ENCODE results near the gene LIN54. TPM values are rescaled to one million over a fixed set of nuclear protein-coding genes. Genes with fewer than 3 reads are reported as not detected.
"Not testable (repeated sequence)": the region's sequence is repeated elsewhere in the genome, so short reads cannot be mapped to it uniquely, and the experiment has no call there.

The LIN54 gene
- total RNA-seq, 2 experiments from 2014 or later: 17.0 to 17.1 TPM

DNA sequence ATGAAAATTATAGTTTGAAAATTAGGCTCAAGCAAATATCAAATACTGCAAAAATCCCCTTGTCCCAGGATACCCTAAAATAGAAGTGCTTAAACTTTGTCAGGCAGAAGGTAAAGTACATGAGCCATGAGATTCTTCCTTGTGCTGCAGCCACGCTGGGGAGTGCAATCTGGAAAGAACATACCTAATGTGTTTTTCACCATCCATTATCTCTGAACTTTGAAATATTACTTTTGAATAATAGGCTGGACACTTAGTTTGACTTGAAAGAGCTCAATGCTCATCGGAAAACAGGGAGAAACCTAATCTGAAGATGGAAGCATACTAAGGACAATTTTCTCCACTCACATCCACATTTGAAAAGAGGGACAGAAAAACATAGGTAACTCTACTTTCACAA, 91.2 kb downstream of the LIN54 start:
- no peak overlapping the region for H3K27ac Mint-ChIP-seq
- CTCF ChIA-PET: no interaction called here
- no peaks in the 10 kb centered on the region for H3K27me3 Mint-ChIP-seq (ENCODE audit: low read depth)
- H3K36me3 Mint-ChIP-seq (ENCODE audit: low read depth): no peaks in the 10 kb centered on the region
- no peaks in the 10 kb centered on the region for H3K4me1 Mint-ChIP-seq (ENCODE audit: low read depth)
- no peak overlapping the region for H3K4me3 Mint-ChIP-seq
- H3K9me3 Mint-ChIP-seq: no peaks in the 10 kb centered on the region
- no peak for DNase-seq
- intact Hi-C loops (cut with micrococcal nuclease): no loop called here

DNA sequence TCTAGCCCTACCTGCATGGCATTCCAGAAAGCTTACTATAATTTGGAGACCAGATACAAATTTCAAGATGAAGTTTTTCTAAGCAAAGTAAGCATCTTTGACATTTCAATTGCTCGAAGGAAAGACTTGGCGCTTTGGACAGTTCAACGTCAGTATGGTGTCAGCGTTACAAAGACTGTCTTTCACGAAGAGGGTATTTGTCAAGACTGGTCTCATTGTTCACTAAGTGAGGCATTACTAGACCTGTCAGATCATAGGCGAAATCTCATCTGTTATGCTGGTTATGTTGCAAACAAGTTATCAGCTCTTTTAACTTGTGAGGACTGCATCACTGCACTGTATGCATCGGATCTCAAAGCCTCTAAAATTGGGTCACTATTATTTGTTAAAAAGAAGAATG, 92.5 kb downstream of the LIN54 start:
- Mint-ChIP-seq H3K27me3 (ENCODE audit: low read depth) (no peaks in the 10 kb centered on the region), H3K9me3 (no peaks in the 10 kb centered on the region), H3K4me3 (no peak overlapping the region), H3K36me3 (ENCODE audit: low read depth) (no peaks in the 10 kb centered on the region), H3K27ac (no peak overlapping the region), H3K4me1 (ENCODE audit: low read depth) (no peaks in the 10 kb centered on the region)
- DNase-seq: no peak
- intact Hi-C loops (cut with micrococcal nuclease): no loop called here
- CTCF ChIA-PET: no interaction called here

DNA sequence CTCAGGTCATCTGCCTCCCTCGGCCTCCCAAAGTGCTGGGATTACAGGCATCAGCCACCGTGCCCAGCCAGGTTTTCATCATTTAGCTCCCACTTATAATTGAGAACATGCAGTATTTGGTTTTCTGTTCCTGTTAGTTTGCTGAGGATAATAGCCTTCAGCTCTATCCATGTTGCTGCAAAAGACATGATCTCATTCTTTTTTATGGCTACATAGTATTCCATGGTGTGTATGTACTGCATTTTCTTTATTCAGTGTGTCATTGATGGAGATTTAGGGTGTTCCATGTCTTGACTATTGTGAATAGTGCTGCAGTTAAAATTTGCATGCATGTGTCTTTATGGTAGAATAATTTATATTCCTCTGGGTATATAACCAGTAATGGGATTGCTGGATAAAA, 96.7 kb downstream of the LIN54 start:
- H3K27ac Mint-ChIP-seq; intact Hi-C loops (cut with micrococcal nuclease); H3K9me3 Mint-ChIP-seq; DNase-seq; H3K36me3 Mint-ChIP-seq (ENCODE audit: low read depth); H3K4me3 Mint-ChIP-seq; H3K4me1 Mint-ChIP-seq (ENCODE audit: low read depth); H3K27me3 Mint-ChIP-seq (ENCODE audit: low read depth): not testable (repeated sequence)
- CTCF ChIA-PET: interaction anchor here (1.0 to 1.2 kb wide), 2 partner anchors 9 to 10 kb away, joined by 3 to 4 read pairs; no protein-coding TSS in a partner anchor

DNA sequence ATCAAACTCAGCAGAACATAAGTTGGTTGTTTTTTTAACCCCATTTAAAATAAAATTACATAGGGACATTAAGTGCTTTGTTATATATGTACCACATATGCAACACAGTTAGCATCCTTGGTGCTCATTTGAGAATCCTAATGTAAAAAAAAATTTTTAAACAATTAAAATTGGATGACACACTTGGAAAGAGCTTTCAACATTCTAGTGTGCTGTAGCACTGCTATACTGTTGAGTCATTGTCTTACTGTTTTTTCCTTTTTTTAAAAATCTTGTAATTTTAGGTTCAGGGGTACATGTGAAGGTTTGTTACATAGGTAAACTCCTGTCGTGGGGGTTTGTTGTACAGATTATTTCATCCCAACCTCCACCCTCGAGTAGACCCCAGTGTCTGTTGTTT, 97.3 kb downstream of the LIN54 start:
- no peak for DNase-seq
- H3K4me1 Mint-ChIP-seq (ENCODE audit: low read depth): no peaks in the 10 kb centered on the region
- intact Hi-C loops (cut with micrococcal nuclease): no loop called here
- no peaks in the 10 kb centered on the region for H3K27me3 Mint-ChIP-seq (ENCODE audit: low read depth)
- H3K36me3 Mint-ChIP-seq (ENCODE audit: low read depth): peaks cover 1% of the 10 kb centered on the region
- CTCF ChIA-PET: interaction anchor here (1.0 kb wide), 1 partner anchor 11 kb away, joined by 4 read pairs; no protein-coding TSS in a partner anchor
- no peak overlapping the region for H3K27ac Mint-ChIP-seq
- no peaks in the 10 kb centered on the region for H3K9me3 Mint-ChIP-seq
- H3K4me3 Mint-ChIP-seq: no peak overlapping the region

DNA sequence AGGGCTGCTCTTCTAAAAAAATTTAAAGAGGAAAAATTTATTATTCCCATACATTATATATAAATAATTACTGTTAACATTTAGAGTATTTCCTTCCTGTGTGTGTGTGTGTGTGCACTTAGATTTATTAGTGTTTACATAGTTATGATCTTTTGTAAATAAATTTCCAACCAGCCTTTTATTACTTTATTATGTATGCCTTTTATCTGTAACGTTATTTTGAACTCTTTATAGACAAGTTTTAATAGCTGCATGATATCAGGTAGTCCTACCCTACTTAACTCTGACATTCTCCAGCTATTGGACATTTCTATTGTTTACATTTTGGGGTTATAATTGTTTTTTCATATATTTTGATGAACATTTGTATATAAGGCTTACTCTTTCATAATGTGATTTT, 101.3 kb downstream of the LIN54 start:
- Mint-ChIP-seq H3K27ac (no peak overlapping the region), H3K27me3 (ENCODE audit: low read depth) (no peaks in the 10 kb centered on the region), H3K36me3 (ENCODE audit: low read depth) (peaks cover 3% of the 10 kb centered on the region), H3K4me1 (ENCODE audit: low read depth) (peaks cover 16% of the 10 kb centered on the region), H3K4me3 (no peak overlapping the region), H3K9me3 (no peaks in the 10 kb centered on the region)
- DNase-seq: no peak
- intact Hi-C loops (cut with micrococcal nuclease): loop anchor here (10.0 kb wide), 2 partner anchors 1415 to 1675 kb away; partner anchors contain the start of gene CDS1
- CTCF ChIA-PET: interaction anchor here (0.5 kb wide), 1 partner anchor 57 kb away, joined by 3 read pairs; no protein-coding TSS in a partner anchor

DNA sequence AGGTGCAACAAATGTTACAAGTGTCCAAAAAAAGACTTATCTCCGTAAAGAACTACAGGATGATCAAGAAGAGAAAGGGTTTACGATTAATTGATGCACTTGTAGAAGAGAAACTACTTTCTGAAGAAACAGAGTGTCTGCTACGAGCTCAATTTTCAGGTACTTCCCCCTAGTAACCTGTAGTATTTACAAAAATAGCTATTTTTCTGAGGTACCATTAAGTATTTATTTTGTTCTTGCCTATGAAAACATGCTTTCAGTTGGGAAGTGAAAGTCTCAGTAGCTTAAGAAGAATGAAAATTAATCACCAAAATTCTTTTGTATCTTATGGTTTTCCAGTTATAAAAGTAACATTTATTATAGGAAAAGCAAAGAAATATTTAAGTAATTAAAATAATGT, 104.2 kb downstream of the LIN54 start:
- H3K27me3 Mint-ChIP-seq (ENCODE audit: low read depth): no peaks in the 10 kb centered on the region
- peaks cover 3% of the 10 kb centered on the region for H3K36me3 Mint-ChIP-seq (ENCODE audit: low read depth)
- no peaks in the 10 kb centered on the region for H3K9me3 Mint-ChIP-seq
- H3K4me3 Mint-ChIP-seq: no peak overlapping the region
- CTCF ChIA-PET: interaction anchor here (1.1 to 1.3 kb wide), 2 partner anchors 107 to 375 kb away, joined by 3 read pairs; no protein-coding TSS in a partner anchor
- H3K4me1 Mint-ChIP-seq (ENCODE audit: low read depth): peaks cover 34% of the 10 kb centered on the region
- DNase-seq: no peak
- no peak overlapping the region for H3K27ac Mint-ChIP-seq
- intact Hi-C loops (cut with micrococcal nuclease): loop anchor here (10.0 kb wide), 2 partner anchors 1412 to 1678 kb away; partner anchors contain the start of gene CDS1

DNA sequence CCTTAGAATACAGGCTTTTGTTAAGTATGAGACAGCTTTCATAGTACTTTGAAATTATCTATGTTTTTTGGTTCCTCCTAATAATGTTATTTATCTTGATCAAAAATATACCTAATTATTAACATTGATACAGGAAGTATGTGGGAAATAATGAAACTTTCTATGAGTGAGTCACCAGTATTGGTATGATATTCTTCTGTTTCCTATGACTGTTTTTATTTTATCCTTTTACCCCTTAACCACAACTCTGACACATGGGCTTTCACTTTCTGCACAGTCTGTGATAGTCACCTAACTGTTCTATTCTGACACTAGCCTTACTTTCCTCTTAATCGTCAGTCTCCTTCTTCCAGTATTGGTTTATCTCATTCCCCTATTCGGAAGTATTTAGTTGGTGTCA, 105.4 kb downstream of the LIN54 start:
- intact Hi-C loops (cut with micrococcal nuclease): loop anchor here (1.0 to 10.0 kb wide), 11 partner anchors 14 to 1680 kb away; partner anchors contain the start of genes CDS1, COPS4, LIN54 and SEC31A
- H3K36me3 Mint-ChIP-seq (ENCODE audit: low read depth): peaks cover 3% of the 10 kb centered on the region
- DNase-seq: peak; percentile 79
- H3K4me1 Mint-ChIP-seq (ENCODE audit: low read depth): peaks cover 34% of the 10 kb centered on the region
- H3K4me3 Mint-ChIP-seq: no peak overlapping the region
- no peaks in the 10 kb centered on the region for H3K9me3 Mint-ChIP-seq
- CTCF ChIA-PET: interaction anchor here (0.6 to 1.4 kb wide), 3 partner anchors 53 to 326 kb away, joined by 3 to 7 read pairs (median 3); no protein-coding TSS in a partner anchor
- no peak overlapping the region for H3K27ac Mint-ChIP-seq
- H3K27me3 Mint-ChIP-seq (ENCODE audit: low read depth): no peaks in the 10 kb centered on the region

DNA sequence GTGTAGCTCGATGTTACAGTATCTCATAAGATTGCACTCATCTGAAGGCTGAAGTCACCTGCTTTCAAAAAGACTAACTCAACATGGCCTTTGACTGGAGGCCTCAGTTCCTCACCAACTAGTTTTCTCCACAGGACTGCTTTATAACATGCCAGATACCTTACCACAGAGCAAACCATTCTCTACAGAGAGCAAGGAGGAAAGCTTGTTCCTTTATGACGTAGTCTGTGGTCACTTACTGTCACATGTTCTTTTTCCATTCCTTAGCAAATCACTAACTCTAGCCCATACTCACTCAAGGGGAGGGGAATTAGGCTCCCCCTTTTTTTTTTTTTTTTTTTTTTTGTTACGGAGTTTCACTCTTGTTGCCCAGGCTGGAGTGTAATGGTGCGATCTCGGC, 106.9 kb downstream of the LIN54 start:
- Mint-ChIP-seq H3K4me3 (no peak overlapping the region), H3K4me1 (ENCODE audit: low read depth) (peaks cover 34% of the 10 kb centered on the region), H3K36me3 (ENCODE audit: low read depth) (peaks cover 6% of the 10 kb centered on the region), H3K9me3 (no peaks in the 10 kb centered on the region), H3K27ac (no peak overlapping the region), H3K27me3 (ENCODE audit: low read depth) (no peaks in the 10 kb centered on the region)
- DNase-seq: no peak
- intact Hi-C loops (cut with micrococcal nuclease): loop anchor here (2.0 to 10.0 kb wide), 4 partner anchors 13 to 1681 kb away; partner anchors contain the start of genes CDS1, GPAT3 and SEC31A
- CTCF ChIA-PET: no interaction called here

DNA sequence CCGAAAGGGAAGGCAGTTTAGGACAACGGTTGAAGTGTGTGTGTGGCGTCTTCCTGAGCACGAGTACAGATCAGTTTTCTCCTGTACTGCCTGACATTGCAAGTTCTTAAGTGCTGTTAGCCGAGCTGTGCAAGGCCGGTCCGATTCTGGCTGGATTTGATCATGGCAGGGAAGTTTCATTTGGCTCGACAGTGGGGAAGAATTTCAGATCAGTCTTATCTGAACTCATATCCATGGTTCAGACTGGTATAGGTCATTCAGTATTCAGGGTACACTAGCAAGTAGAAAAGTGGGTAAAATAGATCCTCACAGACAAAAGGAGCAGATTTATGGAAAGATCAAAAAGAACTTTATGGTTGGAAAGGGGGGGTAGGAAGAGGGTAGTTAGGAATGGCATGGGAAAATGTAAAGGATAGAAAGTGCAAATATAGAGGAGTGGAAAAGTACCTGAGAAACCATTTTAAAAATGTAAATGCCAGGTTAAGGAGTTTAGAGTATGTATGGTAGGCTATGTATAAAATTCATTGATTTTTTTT, 109.4 kb downstream of the LIN54 start:
- Mint-ChIP-seq H3K9me3 (no peaks in the 10 kb centered on the region), H3K4me3 (no peak overlapping the region), H3K4me1 (ENCODE audit: low read depth) (peaks cover 44% of the 10 kb centered on the region), H3K36me3 (ENCODE audit: low read depth) (peaks cover 21% of the 10 kb centered on the region), H3K27me3 (ENCODE audit: low read depth) (no peaks in the 10 kb centered on the region), H3K27ac (no peak overlapping the region)
- CTCF ChIA-PET: no interaction called here
- DNase-seq: no peak
- intact Hi-C loops (cut with micrococcal nuclease): loop anchor here (2.0 to 10.0 kb wide), 6 partner anchors 210 to 1684 kb away; partner anchors contain the start of genes ABRAXAS1, CDS1, COQ2 and GPAT3

DNA sequence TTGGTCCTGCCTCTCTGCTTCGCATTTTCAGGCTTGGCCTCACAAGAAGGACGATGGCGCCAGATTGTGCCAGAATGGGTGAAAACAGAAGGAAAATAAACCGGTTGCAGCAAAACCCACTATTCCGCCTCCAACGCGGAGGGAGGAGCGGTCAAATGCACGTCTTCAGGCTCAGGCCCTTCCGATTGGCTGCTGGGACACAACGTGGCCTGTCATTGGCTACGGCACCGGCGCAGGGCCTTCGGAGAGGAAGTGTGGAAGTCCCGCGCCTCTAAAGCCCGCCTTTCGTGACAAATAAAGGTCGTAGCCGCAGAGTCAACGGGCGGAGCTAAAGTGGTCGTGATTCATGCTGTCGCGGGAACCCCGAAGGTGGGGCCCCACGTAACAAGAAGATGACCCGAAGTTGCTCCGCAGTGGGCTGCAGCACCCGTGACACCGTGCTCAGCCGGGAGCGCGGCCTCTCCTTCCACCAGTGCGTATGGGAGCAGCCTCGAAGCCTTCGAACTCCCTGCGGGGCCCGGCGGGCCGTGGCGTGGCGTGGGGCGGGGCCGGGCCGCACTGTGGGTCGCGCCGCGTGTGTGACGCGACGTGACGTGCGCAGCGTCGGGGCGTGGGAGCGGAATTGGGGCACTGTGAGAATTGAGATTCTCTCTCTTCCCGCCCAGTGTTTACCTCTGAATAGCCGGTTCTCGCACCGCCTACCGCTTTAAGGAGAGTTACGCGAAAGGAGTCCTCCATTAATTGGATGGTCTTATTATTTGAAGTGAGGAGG, 110.0 kb downstream of the LIN54 start, which contains the start of gene THAP9:
TSS of gene THAP9 (plus strand) at position 325 of the 772 bp plus-strand sequence. CDS start at position 393, 68 bp downstream.
- peak; percentile 99 for DNase-seq
- Mint-ChIP-seq H3K4me1 (ENCODE audit: low read depth) (peaks cover 41% of the 10 kb centered on the region), H3K27me3 (ENCODE audit: low read depth) (no peaks in the 10 kb centered on the region), H3K9me3 (no peaks in the 10 kb centered on the region), H3K4me3 (no peak within 1 kb of the TSS), H3K36me3 (ENCODE audit: low read depth) (peaks cover 24% of the 10 kb centered on the region), H3K27ac (no peak within 1 kb of the TSS)
- CTCF ChIA-PET: interaction anchor here (1.3 to 2.1 kb wide), 3 partner anchors 111 to 380 kb away, joined by 3 to 8 read pairs (median 4); partner anchors contain the start of genes COPS4 and LIN54
- intact Hi-C loops (cut with micrococcal nuclease): loop anchor here (1.0 to 10.0 kb wide), 13 partner anchors 9 to 1684 kb away; partner anchors contain the start of genes ABRAXAS1, CDS1, COPS4 and COQ2

DNA sequence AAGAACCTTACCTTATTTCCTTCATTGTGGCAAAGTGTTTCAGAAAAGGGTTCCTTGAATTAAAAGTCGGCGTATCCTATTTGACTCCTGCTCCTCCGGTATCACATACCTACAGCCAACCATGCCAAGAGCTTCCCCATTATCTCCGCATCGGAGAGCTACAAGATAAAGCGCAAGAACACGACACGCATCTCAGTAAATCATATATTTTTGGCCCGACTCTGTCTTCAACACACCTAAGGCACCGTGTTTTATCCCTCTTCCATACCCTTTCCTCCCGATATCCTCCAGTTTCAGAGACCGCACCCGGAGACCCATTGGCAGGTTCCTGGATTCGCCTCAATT, 110.6 kb downstream of the LIN54 start:
- Mint-ChIP-seq H3K4me3 (no peak overlapping the region), H3K36me3 (ENCODE audit: low read depth) (peaks cover 27% of the 10 kb centered on the region), H3K9me3 (no peaks in the 10 kb centered on the region), H3K4me1 (ENCODE audit: low read depth) (peaks cover 39% of the 10 kb centered on the region), H3K27ac (no peak overlapping the region), H3K27me3 (ENCODE audit: low read depth) (no peaks in the 10 kb centered on the region)
- intact Hi-C loops (cut with micrococcal nuclease): loop anchor here (1.0 to 10.0 kb wide), 13 partner anchors 9 to 1685 kb away; partner anchors contain the start of genes ABRAXAS1, CDS1, COPS4 and COQ2
- CTCF ChIA-PET: interaction anchor here (0.6 to 2.1 kb wide), 4 partner anchors 75 to 380 kb away, joined by 3 to 8 read pairs (median 4); partner anchors contain the start of genes COPS4 and LIN54
- DNase-seq: no peak
